ENCODE data around the gene EGLN3. TPM values are rescaled to one million over a fixed set of nuclear protein-coding genes. Genes with fewer than 3 reads are reported as not detected.

EGLN3 gene
- total and polyA plus RNA-seq, 4 experiments from 2014 or later: 4.0 to 15.4 (median 5.3) TPM

GRCh38 chr14:33945210-33946088, 5.4 kb downstream of the EGLN3 start:
- H3K4me1 ChIP-seq (ENCODE audit: insufficient read depth, low read length): peaks cover 5% of the 10 kb centered on the region
- DNase-seq: no peak
- no peaks in the 10 kb centered on the region for H3K36me3 Mint-ChIP-seq
- no peak overlapping the region for H3K27ac ChIP-seq (ENCODE audit: low read depth, low read length)
- CTCF ChIA-PET (ENCODE audit: partially characterized antibody): no interaction called here
- H3K4me1 Mint-ChIP-seq: peaks cover 12 to 29% (median 21%) of the 10 kb centered on the region in 4 donors
- H3K27me3 ChIP-seq (ENCODE audit: insufficient read depth, low read length): no peaks in the 10 kb centered on the region
- no peak overlapping the region for H3K4me3 Mint-ChIP-seq
- H3K27ac Mint-ChIP-seq: no peak overlapping the region
- H3K27me3 Mint-ChIP-seq: peaks cover 3 to 9% of the 10 kb centered on the region in 2 donors
- H3K36me3 ChIP-seq (ENCODE audit: insufficient read depth, low read length): no peaks in the 10 kb centered on the region
- POLR2A ChIA-PET (ENCODE audit: partially characterized antibody): no interaction called here
- no peaks in the 10 kb centered on the region for H3K9me3 Mint-ChIP-seq
- H3K4me3 ChIP-seq (ENCODE audit: low read length in 2 of 2): no peak overlapping the region
- H3K9me3 ChIP-seq (ENCODE audit: control insufficient read depth in 1 of 2, low read length in 2 of 2): no peaks in the 10 kb centered on the region
- intact Hi-C loops (cut with micrococcal nuclease): no loop called here

- Histone ChIP-seq H3K27ac (ENCODE audit: low read depth, low read length) (no peak overlapping the region), H3K36me3 (ENCODE audit: insufficient read depth, low read length) (no peaks in the 10 kb centered on the region), H3K4me3 (ENCODE audit: low read length in 2 of 2) (no peak overlapping the region), H3K9me3 (ENCODE audit: control insufficient read depth in 1 of 2, low read length in 2 of 2) (no peaks in the 10 kb centered on the region), H3K4me1 (ENCODE audit: insufficient read depth, low read length) (peaks cover 5% of the 10 kb centered on the region), H3K27me3 (ENCODE audit: insufficient read depth, low read length) (no peaks in the 10 kb centered on the region)
- H3K27me3 Mint-ChIP-seq: no peaks in the 10 kb centered on the region
- ChIA-PET CTCF (ENCODE audit: partially characterized antibody) (interaction anchor here (0.8 kb wide), 1 partner anchor 8 kb away, joined by 3 read pairs; no protein-coding TSS in a partner anchor), POLR2A (ENCODE audit: partially characterized antibody) (no interaction called here)
- intact Hi-C loops (cut with micrococcal nuclease): no loop called here
- no peak overlapping the region for H3K4me3 Mint-ChIP-seq
- H3K36me3 Mint-ChIP-seq: no peaks in the 10 kb centered on the region
- no peak for DNase-seq
- H3K4me1 Mint-ChIP-seq: peaks cover 5 to 12% (median 10%) of the 10 kb centered on the region in 4 donors
- H3K9me3 Mint-ChIP-seq: no peaks in the 10 kb centered on the region
- H3K27ac Mint-ChIP-seq: no peak overlapping the region
Measured at GRCh38 chr14:33943096-33943883, 7.6 kb downstream of the EGLN3 start.

- H3K27ac ChIP-seq (ENCODE audit: low read depth, low read length): no peak overlapping the region
- no peaks in the 10 kb centered on the region for H3K27me3 ChIP-seq (ENCODE audit: insufficient read depth, low read length)
- Mint-ChIP-seq H3K36me3 (no peaks in the 10 kb centered on the region), H3K9me3 (no peaks in the 10 kb centered on the region), H3K4me1 (peaks cover under 1 to 5% (median 4%) of the 10 kb centered on the region in 4 donors), H3K27me3 (no peaks in the 10 kb centered on the region), H3K4me3 (no peak overlapping the region), H3K27ac (no peak overlapping the region)
- intact Hi-C loops (cut with micrococcal nuclease): no loop called here
- no peak for DNase-seq
- peaks cover 4% of the 10 kb centered on the region for H3K4me1 ChIP-seq (ENCODE audit: insufficient read depth, low read length)
- POLR2A ChIA-PET (ENCODE audit: partially characterized antibody): no interaction called here
- CTCF ChIA-PET (ENCODE audit: partially characterized antibody): interaction anchor here (0.9 to 1.0 kb wide), 2 partner anchors 23 to 102 kb away, joined by 3 read pairs; no protein-coding TSS in a partner anchor
- H3K36me3 ChIP-seq (ENCODE audit: insufficient read depth, low read length): no peaks in the 10 kb centered on the region
- H3K4me3 ChIP-seq (ENCODE audit: low read length in 2 of 2): no peak overlapping the region
- no peaks in the 10 kb centered on the region for H3K9me3 ChIP-seq (ENCODE audit: control insufficient read depth in 1 of 2, low read length in 2 of 2)
Measured at GRCh38 chr14:33941718-33942117, 9.2 kb downstream of the EGLN3 start.

GRCh38 chr14:33940561-33941011, 10.3 kb downstream of the EGLN3 start:
- no peaks in the 10 kb centered on the region for H3K36me3 ChIP-seq (ENCODE audit: insufficient read depth, low read length)
- DNase-seq: no peak
- no peak overlapping the region for H3K4me3 ChIP-seq (ENCODE audit: low read length in 2 of 2)
- Mint-ChIP-seq H3K36me3 (no peaks in the 10 kb centered on the region), H3K9me3 (no peaks in the 10 kb centered on the region), H3K27ac (no peak overlapping the region), H3K4me3 (no peak overlapping the region), H3K4me1 (peaks cover 0 to 1% (median 0%) of the 10 kb centered on the region in 4 donors), H3K27me3 (no peaks in the 10 kb centered on the region)
- H3K27ac ChIP-seq (ENCODE audit: low read depth, low read length): no peak overlapping the region
- CTCF ChIA-PET (ENCODE audit: partially characterized antibody): interaction anchor here (0.9 kb wide), 1 partner anchor 22 kb away, joined by 3 read pairs; no protein-coding TSS in a partner anchor
- intact Hi-C loops (cut with micrococcal nuclease): no loop called here
- H3K9me3 ChIP-seq (ENCODE audit: control insufficient read depth in 1 of 2, low read length in 2 of 2): no peaks in the 10 kb centered on the region
- no peaks in the 10 kb centered on the region for H3K27me3 ChIP-seq (ENCODE audit: insufficient read depth, low read length)
- H3K4me1 ChIP-seq (ENCODE audit: insufficient read depth, low read length): no peaks in the 10 kb centered on the region
- POLR2A ChIA-PET (ENCODE audit: partially characterized antibody): no interaction called here

- intact Hi-C loops (cut with micrococcal nuclease): no loop called here
- Histone ChIP-seq H3K4me3 (ENCODE audit: low read length in 2 of 2) (no peak overlapping the region), H3K4me1 (ENCODE audit: insufficient read depth, low read length) (no peaks in the 10 kb centered on the region), H3K9me3 (ENCODE audit: control insufficient read depth in 1 of 2, low read length in 2 of 2) (no peaks in the 10 kb centered on the region), H3K27ac (ENCODE audit: low read depth, low read length) (no peak overlapping the region), H3K27me3 (ENCODE audit: insufficient read depth, low read length) (no peaks in the 10 kb centered on the region), H3K36me3 (ENCODE audit: insufficient read depth, low read length) (no peaks in the 10 kb centered on the region)
- Mint-ChIP-seq H3K27ac (no peak overlapping the region), H3K27me3 (no peaks in the 10 kb centered on the region), H3K4me1 (peaks cover 0 to 2% (median 0%) of the 10 kb centered on the region in 4 donors), H3K36me3 (no peaks in the 10 kb centered on the region), H3K9me3 (no peaks in the 10 kb centered on the region), H3K4me3 (no peak overlapping the region)
- ChIA-PET CTCF (ENCODE audit: partially characterized antibody) (no interaction called here), POLR2A (ENCODE audit: partially characterized antibody) (no interaction called here)
- no peak for DNase-seq
Measured at GRCh38 chr14:33938131-33938949, 12.5 kb downstream of the EGLN3 start.

GRCh38 chr14:33936391-33936790, 14.5 kb downstream of the EGLN3 start:
- Histone ChIP-seq H3K9me3 (ENCODE audit: control insufficient read depth in 1 of 2, low read length in 2 of 2) (no peaks in the 10 kb centered on the region), H3K36me3 (ENCODE audit: insufficient read depth, low read length) (no peaks in the 10 kb centered on the region), H3K4me1 (ENCODE audit: insufficient read depth, low read length) (no peaks in the 10 kb centered on the region), H3K27ac (ENCODE audit: low read depth, low read length) (no peak overlapping the region), H3K4me3 (ENCODE audit: low read length in 2 of 2) (no peak overlapping the region), H3K27me3 (ENCODE audit: insufficient read depth, low read length) (no peaks in the 10 kb centered on the region)
- POLR2A ChIA-PET (ENCODE audit: partially characterized antibody): no interaction called here
- DNase-seq: no peak
- no peaks in the 10 kb centered on the region for H3K36me3 Mint-ChIP-seq
- no peak overlapping the region for H3K27ac Mint-ChIP-seq
- intact Hi-C loops (cut with micrococcal nuclease): no loop called here
- H3K27me3 Mint-ChIP-seq: no peaks in the 10 kb centered on the region
- H3K9me3 Mint-ChIP-seq: no peaks in the 10 kb centered on the region
- H3K4me3 Mint-ChIP-seq: no peak overlapping the region
- CTCF ChIA-PET (ENCODE audit: partially characterized antibody): no interaction called here
- H3K4me1 Mint-ChIP-seq: peaks cover 0 to 2% (median 0%) of the 10 kb centered on the region in 4 donors
